ENCODE data around the gene SETDB2. TPM values are rescaled to one million over a fixed set of nuclear protein-coding genes. Genes with fewer than 3 reads are reported as not detected.

SETDB2 gene
- polyA plus RNA-seq, 1 donor (not counting 4 experiments of a cell fraction or from before 2014, with no cell fraction given), result 5.6 TPM

DNA sequence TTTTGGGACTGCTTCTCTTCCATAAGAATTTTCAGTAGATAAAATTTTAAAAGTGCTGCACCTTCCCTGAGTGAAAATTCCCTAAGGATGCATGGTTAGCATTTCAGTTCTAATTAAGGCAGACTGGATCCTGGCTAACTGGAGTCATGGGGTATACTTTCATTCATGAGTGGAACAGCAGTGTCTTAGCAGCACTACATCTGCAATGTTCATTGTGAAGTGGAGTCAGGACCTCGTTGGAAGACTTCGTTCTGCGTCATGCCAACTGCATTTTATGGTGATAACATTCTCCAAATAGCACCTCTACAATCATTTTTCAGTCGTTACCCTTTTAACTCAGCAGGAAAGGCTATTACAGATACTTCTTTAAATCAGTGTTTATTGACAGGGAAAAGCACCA, 77.2 kb downstream of the SETDB2 start:
- Histone ChIP-seq H4K20me1 (ENCODE audit: control insufficient read depth, extremely low read depth, insufficient read depth, low read length) (no peaks in the 10 kb centered on the region), H3K36me3 (ENCODE audit: control insufficient read depth in 2 of 2, extremely low read depth in 1 of 2, insufficient read depth in 2 of 2, low read length in 2 of 2) (peaks cover 0 to 3% of the 10 kb centered on the region in 2 experiments), H3K79me2 (ENCODE audit: control insufficient read depth, insufficient read depth, low read length) (no peaks in the 10 kb centered on the region), H3K9me3 (ENCODE audit: control insufficient read depth, low read depth, low read length) (no peaks in the 10 kb centered on the region), H3K4me2 (ENCODE audit: control insufficient read depth, extremely low read depth, insufficient read depth, low read depth, low read length) (no peak overlapping the region), H2AFZ (ENCODE audit: control insufficient read depth, low read length) (no peak overlapping the region), H3K9ac (ENCODE audit: control insufficient read depth, extremely low read depth, insufficient read depth, low read length) (no peak overlapping the region), H3K4me1 (ENCODE audit: control insufficient read depth, extremely low read depth, insufficient read depth, low read length) (no peaks in the 10 kb centered on the region), H3K4me3 (ENCODE audit: control insufficient read depth in 2 of 3, extremely low read depth in 1 of 3, insufficient read depth in 2 of 3, low read depth in 1 of 3, low read length in 3 of 3) (no peak overlapping the region), H3K27ac (ENCODE audit: control insufficient read depth, insufficient read depth, low read length) (no peak overlapping the region), H3K9me1 (ENCODE audit: control insufficient read depth, extremely low read depth, insufficient read depth, low read length) (no peaks in the 10 kb centered on the region), H3K27me3 (ENCODE audit: control insufficient read depth, extremely low read depth, insufficient read depth, low read length) (no peaks in the 10 kb centered on the region)
- dilution Hi-C loops (cut with MboI; ENCODE audit: extremely low pct_ligation_motif_present, low sequenced_read_pairs), result no loop called here
- FAIRE-seq (no peak), DNase-seq (ENCODE audit: low read depth, low spot score) (no peak)
- TF ChIP-seq, protein P1, sequence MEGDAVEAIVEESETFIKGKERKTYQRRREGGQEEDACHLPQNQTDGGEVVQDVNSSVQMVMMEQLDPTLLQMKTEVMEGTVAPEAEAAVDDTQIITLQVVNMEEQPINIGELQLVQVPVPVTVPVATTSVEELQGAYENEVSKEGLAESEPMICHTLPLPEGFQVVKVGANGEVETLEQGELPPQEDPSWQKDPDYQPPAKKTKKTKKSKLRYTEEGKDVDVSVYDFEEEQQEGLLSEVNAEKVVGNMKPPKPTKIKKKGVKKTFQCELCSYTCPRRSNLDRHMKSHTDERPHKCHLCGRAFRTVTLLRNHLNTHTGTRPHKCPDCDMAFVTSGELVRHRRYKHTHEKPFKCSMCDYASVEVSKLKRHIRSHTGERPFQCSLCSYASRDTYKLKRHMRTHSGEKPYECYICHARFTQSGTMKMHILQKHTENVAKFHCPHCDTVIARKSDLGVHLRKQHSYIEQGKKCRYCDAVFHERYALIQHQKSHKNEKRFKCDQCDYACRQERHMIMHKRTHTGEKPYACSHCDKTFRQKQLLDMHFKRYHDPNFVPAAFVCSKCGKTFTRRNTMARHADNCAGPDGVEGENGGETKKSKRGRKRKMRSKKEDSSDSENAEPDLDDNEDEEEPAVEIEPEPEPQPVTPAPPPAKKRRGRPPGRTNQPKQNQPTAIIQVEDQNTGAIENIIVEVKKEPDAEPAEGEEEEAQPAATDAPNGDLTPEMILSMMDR (optimal IDR thresholded peaks at IDR 0.05 in 1 of 3, IDR thresholded peaks at IDR 0.05 in 1 of 3, conservative IDR thresholded peaks at IDR 0.05 in 1 of 3; ENCODE audit: extremely low read depth in 1 of 3, insufficient read depth in 2 of 3, low read length in 3 of 3), result no peak
- no peak for TF ChIP-seq EZH2 (IDR thresholded peaks at IDR 0.05; ENCODE audit: low read length)

DNA sequence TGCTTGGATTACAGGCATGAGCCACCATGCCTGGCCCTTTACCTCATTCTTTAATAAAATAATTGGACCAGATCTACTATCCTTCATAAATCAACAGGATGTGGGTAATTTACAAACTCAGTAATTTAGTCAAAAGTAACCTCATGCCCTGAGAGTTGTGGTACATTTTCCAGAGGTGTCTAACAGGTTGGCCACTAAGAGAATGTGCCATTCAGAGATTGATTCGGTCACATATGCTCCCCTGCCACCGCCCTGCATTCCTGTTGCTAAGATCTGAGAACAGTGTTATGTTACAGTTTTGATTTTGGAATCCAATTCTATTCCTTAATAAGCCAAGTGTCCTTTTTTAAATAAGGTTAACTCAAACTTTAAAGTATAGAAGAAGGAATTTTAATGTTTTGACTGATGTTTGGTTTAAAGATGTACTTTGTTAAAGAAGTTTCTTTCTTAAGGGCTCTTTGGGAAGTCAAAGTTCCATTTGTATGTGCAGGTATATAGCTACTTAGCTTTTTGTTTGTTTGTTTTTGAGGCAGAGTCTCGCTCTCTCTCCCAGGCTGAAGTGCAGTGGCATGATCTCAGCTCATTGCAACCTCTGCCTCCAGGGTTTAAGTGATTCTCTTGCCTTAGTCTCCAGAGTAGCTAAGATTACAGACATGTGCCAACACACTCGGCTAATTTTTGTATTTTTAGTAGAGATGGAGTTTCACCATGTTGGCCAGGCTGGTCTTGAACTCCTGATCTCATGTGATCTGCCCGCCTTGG, 80.8 kb downstream of the SETDB2 start:
- H3K4me2 ChIP-seq (ENCODE audit: control insufficient read depth, extremely low read depth, insufficient read depth, low read depth, low read length), result no peak overlapping the region
- no peaks in the 10 kb centered on the region for H3K79me2 ChIP-seq (ENCODE audit: control insufficient read depth, insufficient read depth, low read length)
- no peak for FAIRE-seq
- no peaks in the 10 kb centered on the region for H3K4me1 ChIP-seq (ENCODE audit: control insufficient read depth, extremely low read depth, insufficient read depth, low read length)
- no peaks in the 10 kb centered on the region for H4K20me1 ChIP-seq (ENCODE audit: control insufficient read depth, extremely low read depth, insufficient read depth, low read length)
- H3K27me3 ChIP-seq (ENCODE audit: control insufficient read depth, extremely low read depth, insufficient read depth, low read length), result no peaks in the 10 kb centered on the region
- dilution Hi-C loops (cut with MboI; ENCODE audit: extremely low pct_ligation_motif_present, low sequenced_read_pairs), result no loop called here
- no peak overlapping the region for H3K4me3 ChIP-seq (ENCODE audit: control insufficient read depth in 2 of 3, extremely low read depth in 1 of 3, insufficient read depth in 2 of 3, low read depth in 1 of 3, low read length in 3 of 3)
- TF ChIP-seq EZH2 (IDR thresholded peaks at IDR 0.05; ENCODE audit: low read length), result no peak
- TF ChIP-seq, protein P1 (optimal IDR thresholded peaks at IDR 0.05 in 1 of 3, IDR thresholded peaks at IDR 0.05 in 1 of 3, conservative IDR thresholded peaks at IDR 0.05 in 1 of 3; ENCODE audit: extremely low read depth in 1 of 3, insufficient read depth in 2 of 3, low read length in 3 of 3), result no peak
- no peaks in the 10 kb centered on the region for H3K9me3 ChIP-seq (ENCODE audit: control insufficient read depth, low read depth, low read length)
- peaks cover 5 to 7% of the 10 kb centered on the region in 2 experiments for H3K36me3 ChIP-seq (ENCODE audit: control insufficient read depth in 2 of 2, extremely low read depth in 1 of 2, insufficient read depth in 2 of 2, low read length in 2 of 2)
- no peak for DNase-seq (ENCODE audit: low read depth, low spot score)
- H3K9ac ChIP-seq (ENCODE audit: control insufficient read depth, extremely low read depth, insufficient read depth, low read length), result no peak overlapping the region
- H3K9me1 ChIP-seq (ENCODE audit: control insufficient read depth, extremely low read depth, insufficient read depth, low read length), result no peaks in the 10 kb centered on the region
- H3K27ac ChIP-seq (ENCODE audit: control insufficient read depth, insufficient read depth, low read length), result no peak overlapping the region
- no peak overlapping the region for H2AFZ ChIP-seq (ENCODE audit: control insufficient read depth, low read length)

Data from keratinocyte (primary cell).